Measurements from ENCODE around the gene CSTB. TPM values are rescaled to one million over a fixed set of nuclear protein-coding genes. Genes with fewer than 3 reads are reported as not detected.

Gene CSTB
- total and polyA plus RNA-seq, 2 donors (not counting 3 experiments of a cell fraction or from before 2014, with no cell fraction given): 65.8 to 83.7 TPM

GRCh38 chr21:43744725-43745124, 31.4 kb downstream of the CSTB start:
- H3K9me1 ChIP-seq (replicated peaks; ENCODE audit: control insufficient read depth, extremely low read depth, insufficient read depth, low read length): no peaks in the 10 kb centered on the region
- intact Hi-C loops (cut with micrococcal nuclease): no loop called here
- FAIRE-seq: no peak
- no peak overlapping the region for H3K4me3 ChIP-seq (replicated peaks in 1 of 3; ENCODE audit: insufficient read depth in 1 of 3, low read depth in 1 of 3, low read length in 3 of 3)
- no peaks in the 10 kb centered on the region for H3K79me2 ChIP-seq (ENCODE audit: control insufficient read depth, insufficient read depth, low read length)
- TF ChIP-seq POLR2A (IDR thresholded peaks at IDR 0.05; ENCODE audit: low read depth, low read length): no peak
- TF ChIP-seq EZH2 (IDR thresholded peaks at IDR 0.05; ENCODE audit: borderline replicate concordance, low read depth, low read length, severe bottlenecking): no peak
- TF ChIP-seq MYC (IDR thresholded peaks at IDR 0.05; ENCODE audit: low read depth, low read length): no peak
- no peak for TF ChIP-seq FOS (IDR thresholded peaks at IDR 0.05; ENCODE audit: borderline replicate concordance, insufficient read depth, low read length)
- TF ChIP-seq JUN (IDR thresholded peaks at IDR 0.05; ENCODE audit: borderline replicate concordance, insufficient read depth, insufficient read length, low read depth): no peak
- TF ChIP-seq MAX (IDR thresholded peaks at IDR 0.05; ENCODE audit: insufficient read depth, insufficient read length): no peak
- no peak for TF ChIP-seq CTCF (IDR thresholded peaks at IDR 0.05; ENCODE audit: extremely low read depth in 1 of 2, insufficient read depth in 1 of 2, low read depth in 1 of 2, low read length in 2 of 2)
- no peak for TF ChIP-seq GATA2 (IDR thresholded peaks at IDR 0.05; ENCODE audit: insufficient read depth, insufficient read length, low read depth, low read length)
- no peak for TF ChIP-seq POLR2AphosphoS5 (IDR thresholded peaks at IDR 0.05; ENCODE audit: insufficient read depth, low read depth, low read length)
- ChIA-PET CTCF (no interaction called here), POLR2A (no interaction called here)
- H3K9me3 ChIP-seq (replicated peaks; ENCODE audit: control insufficient read depth, insufficient read depth, low read length): no peaks in the 10 kb centered on the region
- H4K20me1 ChIP-seq (replicated peaks; ENCODE audit: control insufficient read depth, extremely low read depth, insufficient read depth, low read length): no peaks in the 10 kb centered on the region
- no peaks in the 10 kb centered on the region for H3K27me3 ChIP-seq (ENCODE audit: control insufficient read depth in 2 of 2, insufficient read depth in 2 of 2, low read length in 2 of 2)
- H3K4me2 ChIP-seq (ENCODE audit: insufficient read depth, low read length): no peak overlapping the region
- DNase-seq (ENCODE audit: low read depth, low spot score): no peak
- dilution Hi-C loops (cut with MboI; ENCODE audit: extremely low pct_ligation_motif_present, low sequenced_read_pairs): no loop called here
- H3K4me1 ChIP-seq (ENCODE audit: control insufficient read depth, extremely low read depth, insufficient read depth, low read length): no peaks in the 10 kb centered on the region
- no peak overlapping the region for H3K9ac ChIP-seq (replicated peaks; ENCODE audit: extremely low read depth, insufficient read depth, low read length)
- H2AFZ ChIP-seq (ENCODE audit: low read depth, low read length): no peak overlapping the region
- peaks cover 0 to 5% of the 10 kb centered on the region in 2 experiments for H3K36me3 ChIP-seq (ENCODE audit: control insufficient read depth in 2 of 2, extremely low read depth in 1 of 2, insufficient read depth in 2 of 2, low read length in 2 of 2)
- no TSS peak for BruUV-seq (replicated peaks)
- no peak overlapping the region for H3K27ac ChIP-seq (ENCODE audit: insufficient read depth, low read depth, low read length)
